H1 (cell line): ENCODE measurements around the gene DDB1.

Experiments
- BCL11A ChIP-seq, 2 experiments: IDR thresholded peaks; one replicate each; pipeline ENCODE4 v1.6.1; 2011; ENCODE audit warnings: low read depth in 2 of 2, low read length in 2 of 2, mild to moderate bottlenecking in 2 of 2
- EP300 ChIP-seq, 2 experiments: IDR thresholded peaks; 1 replicate in 1 of 2; 2 replicates in 1 of 2; pipeline ENCODE4 v1.6.1; 2011 to 2012; ENCODE audit warnings: low read depth in 2 of 2, low read length in 2 of 2, mild to moderate bottlenecking in 2 of 2, borderline replicate concordance in 1 of 2, inconsistent platforms in 1 of 2, moderate library complexity in 1 of 2
- EZH2 ChIP-seq: fragments of 200-600 bp; sonication (generic); IDR thresholded peaks from 2 replicates; pipeline ENCODE4 v1.7.1; 2012; ENCODE audit warnings: low read depth, mild to moderate bottlenecking, moderate library complexity, low read length, inconsistent platforms; ENCODE audit not compliant: severe bottlenecking
- FOSL1 ChIP-seq: IDR thresholded peaks from 2 replicates; pipeline ENCODE4 v1.6.1; 2011; ENCODE audit warnings: mild to moderate bottlenecking, low read depth, low read length, moderate library complexity; ENCODE audit not compliant: insufficient read depth
- GABPA ChIP-seq: IDR thresholded peaks from 2 replicates; pipeline ENCODE4 v1.6.1; 2011; ENCODE audit warnings: mild to moderate bottlenecking, low read length, moderate library complexity, borderline replicate concordance; ENCODE audit not compliant: insufficient read depth
- RBBP5 ChIP-seq: IDR thresholded peaks from 2 replicates; pipeline ENCODE4 v1.7.1; 2012; ENCODE audit warnings: low read depth, mild to moderate bottlenecking, inconsistent platforms, low read length, moderate library complexity, borderline replicate concordance
- RNF2 ChIP-seq: fragments of 200-900, 300-1000 bp; sonication (generic); IDR thresholded peaks from 2 replicates; pipeline ENCODE4 v1.7.1; 2016; ENCODE audit warnings: borderline replicate concordance, low read depth, mild to moderate bottlenecking, antibody characterized with exemption, low read length; ENCODE audit not compliant: poor library complexity, severe bottlenecking; ENCODE audit errors: missing control alignments
- SIN3A ChIP-seq, 2 experiments: IDR thresholded peaks in 1 of 2; conservative IDR thresholded peaks in 1 of 2; 2 replicates each; pipeline ENCODE4 v1.6.1; 2011 to 2012; ENCODE audit warnings: low read length in 2 of 2, improper control_type of control experiment in 1 of 2, low read depth in 1 of 2, mild to moderate bottlenecking in 1 of 2
- SIX5 ChIP-seq: IDR thresholded peaks from 2 replicates; pipeline ENCODE4 v1.6.1; 2011; ENCODE audit warnings: mild to moderate bottlenecking, low read depth, low read length
- TF ChIP-seq, protein P1 (sequence below): IDR thresholded peaks from 2 replicates; pipeline ENCODE4 v1.6.1; 2012; ENCODE audit warnings: inconsistent platforms
- TF ChIP-seq, protein P2 (sequence below), 3 experiments: IDR thresholded peaks; 1 replicate in 2 of 3; 2 replicates in 1 of 3; pipeline versions ENCODE4 v1.5.1 to v1.6.1; 2011; ENCODE audit warnings: low read length in 3 of 3, mild to moderate bottlenecking in 3 of 3, inconsistent platforms in 2 of 3, low read depth in 1 of 3, moderate library complexity in 1 of 3; ENCODE audit not compliant: insufficient read depth in 1 of 3; ENCODE audit errors: control extremely low read depth in 1 of 3

DNA sequence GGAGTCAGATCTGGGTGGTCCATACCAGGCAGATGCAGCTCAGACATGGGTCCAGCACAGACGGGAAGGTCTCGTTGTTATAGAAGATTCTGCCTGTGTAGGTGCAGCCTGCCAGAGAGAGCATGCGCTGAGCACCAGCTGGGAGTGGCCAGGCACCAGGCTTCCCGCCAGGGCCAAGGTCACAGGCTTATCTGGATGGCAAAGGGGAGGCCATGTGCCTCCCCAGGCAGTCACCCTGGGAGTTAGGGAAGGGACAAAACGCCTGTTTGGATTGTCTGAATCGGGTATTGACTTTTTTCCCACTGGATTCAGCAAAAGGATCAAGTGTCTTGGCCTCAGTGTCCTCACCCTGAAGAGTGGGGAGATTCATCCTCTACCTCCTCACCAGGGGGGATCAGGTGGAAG is 65.5 kb downstream of the DDB1 start:
- TF ChIP-seq SIN3A (conservative IDR thresholded peaks at IDR 0.05 in 1 of 2, IDR thresholded peaks at IDR 0.05 in 1 of 2; ENCODE audit: low read depth in 1 of 2, low read length in 2 of 2), result no peak
- TF ChIP-seq BCL11A (IDR thresholded peaks at IDR 0.05; ENCODE audit: low read depth in 2 of 2, low read length in 2 of 2), result no peak
- TF ChIP-seq EZH2, result no peak
- TF ChIP-seq FOSL1, result no peak
- TF ChIP-seq, protein P1, sequence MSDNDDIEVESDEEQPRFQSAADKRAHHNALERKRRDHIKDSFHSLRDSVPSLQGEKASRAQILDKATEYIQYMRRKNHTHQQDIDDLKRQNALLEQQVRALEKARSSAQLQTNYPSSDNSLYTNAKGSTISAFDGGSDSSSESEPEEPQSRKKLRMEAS, result no peak
- no peak for TF ChIP-seq RNF2
- TF ChIP-seq, protein P2, sequence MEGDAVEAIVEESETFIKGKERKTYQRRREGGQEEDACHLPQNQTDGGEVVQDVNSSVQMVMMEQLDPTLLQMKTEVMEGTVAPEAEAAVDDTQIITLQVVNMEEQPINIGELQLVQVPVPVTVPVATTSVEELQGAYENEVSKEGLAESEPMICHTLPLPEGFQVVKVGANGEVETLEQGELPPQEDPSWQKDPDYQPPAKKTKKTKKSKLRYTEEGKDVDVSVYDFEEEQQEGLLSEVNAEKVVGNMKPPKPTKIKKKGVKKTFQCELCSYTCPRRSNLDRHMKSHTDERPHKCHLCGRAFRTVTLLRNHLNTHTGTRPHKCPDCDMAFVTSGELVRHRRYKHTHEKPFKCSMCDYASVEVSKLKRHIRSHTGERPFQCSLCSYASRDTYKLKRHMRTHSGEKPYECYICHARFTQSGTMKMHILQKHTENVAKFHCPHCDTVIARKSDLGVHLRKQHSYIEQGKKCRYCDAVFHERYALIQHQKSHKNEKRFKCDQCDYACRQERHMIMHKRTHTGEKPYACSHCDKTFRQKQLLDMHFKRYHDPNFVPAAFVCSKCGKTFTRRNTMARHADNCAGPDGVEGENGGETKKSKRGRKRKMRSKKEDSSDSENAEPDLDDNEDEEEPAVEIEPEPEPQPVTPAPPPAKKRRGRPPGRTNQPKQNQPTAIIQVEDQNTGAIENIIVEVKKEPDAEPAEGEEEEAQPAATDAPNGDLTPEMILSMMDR (IDR thresholded peaks at IDR 0.05; ENCODE audit: control extremely low read depth in 1 of 3, insufficient read depth in 1 of 3, low read depth in 1 of 3, low read length in 3 of 3), result no peak
- no peak for TF ChIP-seq SIX5
- no peak for TF ChIP-seq EP300 (IDR thresholded peaks at IDR 0.05; ENCODE audit: borderline replicate concordance in 1 of 2, low read depth in 2 of 2, low read length in 2 of 2)
- TF ChIP-seq RBBP5, result no peak
- TF ChIP-seq GABPA, result no peak
